A549 (cell line): ENCODE measurements around the gene INPP4B. TPM values are rescaled to one million over a fixed set of nuclear protein-coding genes. Genes with fewer than 3 reads are reported as not detected.

ENCODE experiments used
- ATAC-seq, 2 experiments: fragments of 200-7000 bp in 1 of 2; fragments of >200 bp in 1 of 2; cut with Nextera tagmentation in 1 of 2; cut with Tn5 transposase in 1 of 2; 3 replicates each; pipeline versions ENCODE4 v1.8.0 to v1.9.1; 2018 to 2020; ENCODE audit warnings: mild to moderate bottlenecking in 1 of 2, moderate library complexity in 1 of 2
- CTCF ChIA-PET: fragments of 300-600 bp; sonication (Branson Sonifier 250); formaldehyde crosslinking; extraction: SDS; loops from one replicate; lab custom pipeline; 2021; ENCODE audit warnings: antibody characterized with exemption, inconsistent platforms; lab: Yijun Ruan, JAX
- POLR2A ChIA-PET: fragments of 350-600 bp; formaldehyde crosslinking; extraction: SDS; loops from one replicate; lab custom pipeline; 2021; ENCODE audit warnings: antibody characterized with exemption, inconsistent platforms; lab: Yijun Ruan, JAX
- DNase-seq, 2 experiments: peaks; one replicate each; pipeline versions ENCODE4 v3.0.0 to v3.0.0-alpha.2; 2011 to 2016; ENCODE audit warnings: low read depth in 1 of 2, low spot score in 1 of 2
- FAIRE-seq: peaks from 2 replicates; lab custom pipeline; 2011; peaks lifted over from hg19 to GRCh38; lab: Jason Lieb, UNC
- H3K27ac ChIP-seq, 2 experiments: fragments of >200 bp; sonication (Bioruptor Twin); formaldehyde crosslinking; 3 replicates each; pipeline ENCODE4 v1.5.1; 2016 to 2017
- H3K4me1 ChIP-seq: fragments of >200 bp; sonication (Bioruptor Twin); formaldehyde crosslinking; 3 replicates; pipeline ENCODE4 v1.6.1; 2016
- H3K4me2 ChIP-seq: fragments of >200 bp; sonication (Bioruptor Twin); formaldehyde crosslinking; 3 replicates; pipeline ENCODE4 v1.6.1; 2016
- H3K4me3 ChIP-seq: fragments of >200 bp; sonication (Bioruptor Twin); formaldehyde crosslinking; 3 replicates; pipeline ENCODE4 v1.5.1; 2016
- H3K9me3 ChIP-seq: fragments of >200 bp; sonication (Bioruptor Twin); formaldehyde crosslinking; 3 replicates; pipeline ENCODE4 v1.6.1; 2016
- ATOH8 ChIP-seq: fragments of 250-450 bp; sonication (Bioruptor Pico); IDR thresholded peaks from 2 replicates; pipeline ENCODE4 v1.5.0; 2020; ENCODE audit warnings: low read depth, mild to moderate bottlenecking, moderate library complexity
- CEBPB ChIP-seq, 2 experiments: fragments of >200 bp in 1 of 2; sonication (Bioruptor Twin) in 1 of 2; formaldehyde crosslinking in 1 of 2; IDR thresholded peaks; 2 replicates each; pipeline ENCODE4 v1.6.1; 2012 to 2016
- ELK1 ChIP-seq: fragments of 150-350 bp; IDR thresholded peaks from 2 replicates; pipeline ENCODE4 v1.6.1; 2014; ENCODE audit warnings: low read depth, mild to moderate bottlenecking, low read length
- FOSL2 ChIP-seq, 2 experiments: fragments of 450-650 bp in 1 of 2; fragments of >200 bp in 1 of 2; sonication (Bioruptor Twin) in 1 of 2; formaldehyde crosslinking; IDR thresholded peaks; 2 replicates each; pipeline versions ENCODE4 v1.5.0 to v1.6.1; 2016 to 2020; ENCODE audit warnings: mild to moderate bottlenecking in 1 of 2, moderate library complexity in 1 of 2
- FOXS1 ChIP-seq: fragments of 250-450 bp; sonication (Bioruptor Pico); IDR thresholded peaks from 2 replicates; pipeline ENCODE4 v1.5.0; 2020; ENCODE audit warnings: mild to moderate bottlenecking, moderate library complexity
- HDAC2 ChIP-seq: fragments of 200-600 bp; sonication (generic); IDR thresholded peaks from 2 replicates; pipeline ENCODE4 v1.6.1; 2016
- HEYL ChIP-seq: fragments of 250-450 bp; sonication (Bioruptor Pico); IDR thresholded peaks from 2 replicates; pipeline ENCODE4 v1.8.0; 2021; ENCODE audit warnings: mild to moderate bottlenecking, moderate library complexity
- HMGXB4 ChIP-seq: fragments of 250-450 bp; sonication (Bioruptor Pico); IDR thresholded peaks from 2 replicates; pipeline ENCODE4 v1.5.0; 2021; ENCODE audit warnings: mild to moderate bottlenecking, moderate library complexity, borderline replicate concordance
- JUN ChIP-seq, 2 experiments: fragments of >200 bp; sonication (Bioruptor Twin); formaldehyde crosslinking; IDR thresholded peaks; 2 replicates in 1 of 2; 3 replicates in 1 of 2; pipeline ENCODE4 v1.6.1; 2016 to 2017
- KDM5A ChIP-seq: fragments of 200-600 bp; sonication (generic); IDR thresholded peaks from 2 replicates; pipeline ENCODE4 v1.6.1; 2016; ENCODE audit warnings: antibody characterized with exemption, mild to moderate bottlenecking
- MAFK ChIP-seq: fragments of 450-650 bp; IDR thresholded peaks from 2 replicates; pipeline ENCODE4 v1.6.1; 2014; ENCODE audit not compliant: partially characterized antibody
- MAX ChIP-seq: IDR thresholded peaks from 2 replicates; pipeline ENCODE4 v1.6.1; 2012
- NFE2L2 ChIP-seq: fragments of 150-350 bp; conservative IDR thresholded peaks from 2 replicates; pipeline ENCODE4 v1.6.1; 2014; ENCODE audit warnings: low read length
- NPAS2 ChIP-seq: fragments of 250-450 bp; sonication (Bioruptor Pico); IDR thresholded peaks from 2 replicates; pipeline ENCODE4 v1.8.0; 2022; ENCODE audit warnings: mild to moderate bottlenecking, moderate library complexity, borderline replicate concordance
- PHF8 ChIP-seq: fragments of 200-600 bp; sonication (generic); IDR thresholded peaks from 2 replicates; pipeline ENCODE4 v1.6.1; 2016; ENCODE audit warnings: low read depth, mild to moderate bottlenecking, antibody characterized with exemption, moderate library complexity, borderline replicate concordance
- POLR2A ChIP-seq: IDR thresholded peaks from 2 replicates; pipeline ENCODE4 v1.6.1; 2012; ENCODE audit warnings: mild to moderate bottlenecking, low read length
- POLR2AphosphoS2 ChIP-seq: conservative IDR thresholded peaks from 2 replicates; pipeline ENCODE4 v1.6.1; 2012; ENCODE audit warnings: low read length, improper control_type of control experiment, inconsistent platforms
- RAD21 ChIP-seq, 2 experiments: fragments of >200 bp in 1 of 2; sonication (Bioruptor Twin) in 1 of 2; formaldehyde crosslinking in 1 of 2; IDR thresholded peaks in 1 of 2; conservative IDR thresholded peaks in 1 of 2; 2 replicates in 1 of 2; 3 replicates in 1 of 2; pipeline ENCODE4 v1.6.1; 2012 to 2018; ENCODE audit warnings: inconsistent platforms in 1 of 2
- RCOR1 ChIP-seq: fragments of 150-350 bp; IDR thresholded peaks from 2 replicates; pipeline ENCODE4 v1.6.1; 2014; ENCODE audit warnings: antibody characterized with exemption, low read length, low read depth
- RNF2 ChIP-seq: fragments of 200-600 bp; sonication (generic); IDR thresholded peaks from 2 replicates; pipeline ENCODE4 v1.6.1; 2016; ENCODE audit warnings: low read depth, mild to moderate bottlenecking, antibody characterized with exemption, moderate library complexity, borderline replicate concordance
- ZC3H11A ChIP-seq: fragments of 450-650 bp; IDR thresholded peaks from 2 replicates; pipeline ENCODE4 v1.6.1; 2014; ENCODE audit warnings: antibody characterized with exemption, mild to moderate bottlenecking
- WGBS: methylation state at CpG from one replicate; pipeline ENCODE4 v1.1.6; 2017; ENCODE audit errors: missing lambda C conversion rate; 5-methylcytosine and 5-hydroxymethylcytosine counted together
- polyA plus RNA-seq, 4 experiments: library from polyadenylated mRNA; depleted of rRNA in 3 of 4; stranded (reverse); fragments of >200 nt; fragmentation: RNase III in 1 of 4; extraction: RNeasy Plus Mini Kit Qiagen cat#74134 plus additional on column Dnase treatment in 1 of 4; gene quantifications; 2 replicates in 3 of 4; 3 replicates in 1 of 4; pipeline ENCODE4 v1.2.3, GENCODE V29; 2011 to 2017
- TF ChIP-seq, protein P1 (sequence below): fragments of >200 bp; sonication (Bioruptor Twin); formaldehyde crosslinking; IDR thresholded peaks from 3 replicates; pipeline ENCODE4 v1.5.1; 2016

Gene INPP4B
- polyA plus RNA-seq, 2 of the 4 experiments (the other 2 are of a cell fraction): 7.2 to 14.9 TPM

DNA sequence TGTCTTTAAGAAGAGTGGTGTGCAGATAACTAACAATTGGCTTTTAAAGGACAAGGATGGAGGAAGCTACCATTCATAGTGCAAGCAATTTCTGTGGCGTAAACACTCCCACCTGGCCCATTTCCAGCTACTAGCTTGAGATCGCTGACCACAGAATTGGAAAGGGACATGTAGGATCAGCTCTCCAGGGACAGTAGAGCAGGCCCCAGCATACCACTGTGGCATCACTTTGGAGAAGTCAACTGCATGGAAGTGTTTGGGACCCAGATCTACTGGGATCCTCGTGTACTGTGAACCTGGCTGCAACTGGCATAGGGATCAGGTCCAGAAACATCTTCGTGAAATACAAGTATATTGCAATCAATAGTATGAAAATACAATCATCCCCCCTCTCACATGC lies 515.0 kb downstream of the INPP4B start:
- no peak for FAIRE-seq
- ChIA-PET CTCF (no interaction called here), POLR2A (interaction anchor here (0.7 kb wide), 1 partner anchor 1042 kb away, joined by 4 read pairs; no protein-coding TSS in a partner anchor)
- peaks cover 18% of the 10 kb centered on the region; the same call in 2 of the 3 replicates for H3K4me1 ChIP-seq
- no peak overlapping the region for H3K4me3 ChIP-seq
- no peak overlapping the region for H3K27ac ChIP-seq
- ATAC-seq: no peak
- 88% methylated on average over 4 of the region's 4 CpGs for whole genome bisulfite sequencing
- DNase-seq: no peak
- no peaks in the 10 kb centered on the region for H3K9me3 ChIP-seq
- TF ChIP-seq RAD21 (conservative IDR thresholded peaks at IDR 0.05 in 1 of 2, IDR thresholded peaks at IDR 0.05 in 1 of 2): no peak
- TF ChIP-seq, all 56 proteins: peak for 0
- no peak overlapping the region for H3K4me2 ChIP-seq

DNA sequence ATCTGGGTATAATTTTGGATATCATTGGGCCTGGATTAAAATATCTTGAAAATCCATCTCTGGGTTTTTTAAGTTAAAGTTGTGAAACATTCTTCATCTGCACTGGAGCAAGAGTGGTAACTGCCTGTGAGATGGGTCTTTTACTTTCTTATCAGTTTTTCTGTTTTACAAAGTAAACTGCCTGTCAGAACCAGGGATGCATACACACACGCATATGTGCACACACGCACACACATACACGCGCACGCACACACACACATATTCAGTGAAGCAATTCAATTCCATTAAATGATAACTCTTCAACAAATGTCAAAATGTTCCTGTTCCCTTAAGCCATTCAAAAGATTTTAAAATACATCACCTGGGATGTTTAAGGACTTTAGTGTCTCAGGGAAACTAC lies 515.8 kb downstream of the INPP4B start:
- 96% methylated on average over 5 of the region's 5 CpGs for WGBS
- no peak for DNase-seq
- no peak overlapping the region for H3K27ac ChIP-seq
- no peak overlapping the region for H3K4me2 ChIP-seq
- H3K4me1 ChIP-seq: peaks cover 18% of the 10 kb centered on the region; the same call in 2 of the 3 replicates
- POLR2A ChIA-PET: no interaction called here
- no peak for TF ChIP-seq POLR2A
- TF ChIP-seq CEBPB (IDR thresholded peaks at IDR 0.05): no peak
- no peak for TF ChIP-seq ZC3H11A
- TF ChIP-seq HMGXB4 (CRISPR knock-in tag): no peak
- no peak for TF ChIP-seq NFE2L2
- TF ChIP-seq RCOR1: no peak
- TF ChIP-seq JUN (IDR thresholded peaks at IDR 0.05): no peak
- TF ChIP-seq FOSL2 (IDR thresholded peaks at IDR 0.05): no peak
- TF ChIP-seq FOSL2 (CRISPR knock-in tag; IDR thresholded peaks at IDR 0.05): no peak
- TF ChIP-seq PHF8: no peak
- no peak for TF ChIP-seq RNF2
- TF ChIP-seq HDAC2: no peak
- TF ChIP-seq, protein P1, sequence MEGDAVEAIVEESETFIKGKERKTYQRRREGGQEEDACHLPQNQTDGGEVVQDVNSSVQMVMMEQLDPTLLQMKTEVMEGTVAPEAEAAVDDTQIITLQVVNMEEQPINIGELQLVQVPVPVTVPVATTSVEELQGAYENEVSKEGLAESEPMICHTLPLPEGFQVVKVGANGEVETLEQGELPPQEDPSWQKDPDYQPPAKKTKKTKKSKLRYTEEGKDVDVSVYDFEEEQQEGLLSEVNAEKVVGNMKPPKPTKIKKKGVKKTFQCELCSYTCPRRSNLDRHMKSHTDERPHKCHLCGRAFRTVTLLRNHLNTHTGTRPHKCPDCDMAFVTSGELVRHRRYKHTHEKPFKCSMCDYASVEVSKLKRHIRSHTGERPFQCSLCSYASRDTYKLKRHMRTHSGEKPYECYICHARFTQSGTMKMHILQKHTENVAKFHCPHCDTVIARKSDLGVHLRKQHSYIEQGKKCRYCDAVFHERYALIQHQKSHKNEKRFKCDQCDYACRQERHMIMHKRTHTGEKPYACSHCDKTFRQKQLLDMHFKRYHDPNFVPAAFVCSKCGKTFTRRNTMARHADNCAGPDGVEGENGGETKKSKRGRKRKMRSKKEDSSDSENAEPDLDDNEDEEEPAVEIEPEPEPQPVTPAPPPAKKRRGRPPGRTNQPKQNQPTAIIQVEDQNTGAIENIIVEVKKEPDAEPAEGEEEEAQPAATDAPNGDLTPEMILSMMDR: no peak
- TF ChIP-seq HEYL: no peak
- no peak for TF ChIP-seq MAX
- no peak for TF ChIP-seq ELK1
- TF ChIP-seq POLR2AphosphoS2: no peak
- no peak for TF ChIP-seq KDM5A
- H3K9me3 ChIP-seq: no peaks in the 10 kb centered on the region
- no peak for ATAC-seq
- CTCF ChIA-PET: no interaction called here
- H3K4me3 ChIP-seq: no peak overlapping the region
- no peak for FAIRE-seq

DNA sequence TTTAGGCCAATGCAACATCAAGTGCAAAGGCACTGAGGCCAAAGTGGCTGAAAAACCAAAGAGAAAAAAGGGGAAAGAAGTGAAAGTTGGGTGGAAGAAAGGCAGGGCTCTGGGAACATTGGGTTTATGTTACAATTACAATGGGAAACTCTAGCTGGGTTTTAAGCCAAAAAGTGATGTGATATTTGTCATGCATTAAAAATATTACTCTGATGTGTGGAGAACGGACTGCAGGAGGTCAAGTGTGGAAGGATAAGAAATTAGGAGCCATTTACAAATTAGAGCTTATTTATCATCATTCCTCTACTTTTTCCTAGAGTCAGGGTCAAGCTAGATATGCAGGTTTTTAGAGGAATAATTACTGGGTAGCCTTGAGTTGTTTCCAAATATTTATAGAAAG lies 516.8 kb downstream of the INPP4B start:
- Histone ChIP-seq H3K27ac (no peak overlapping the region), H3K4me2 (no peak overlapping the region), H3K4me1 (peaks cover 18% of the 10 kb centered on the region; the same call in 2 of the 3 replicates), H3K4me3 (no peak overlapping the region), H3K9me3 (no peaks in the 10 kb centered on the region)
- no peak for TF ChIP-seq RCOR1
- no peak for TF ChIP-seq ATOH8 (CRISPR knock-in tag)
- no peak for TF ChIP-seq FOXS1 (CRISPR knock-in tag)
- no peak for TF ChIP-seq NPAS2 (CRISPR knock-in tag)
- TF ChIP-seq POLR2A: no peak
- no peak for TF ChIP-seq MAFK
- no peak for TF ChIP-seq JUN (IDR thresholded peaks at IDR 0.05)
- FAIRE-seq (no peak), DNase-seq (no peak), ATAC-seq (no peak)
- 91% methylated on average over 1 of the region's 1 CpG for WGBS
- ChIA-PET CTCF (no interaction called here), POLR2A (no interaction called here)
